ENCODE data around the gene TMEM53. TPM values are rescaled to one million over a fixed set of nuclear protein-coding genes. Genes with fewer than 3 reads are reported as not detected.

TMEM53 gene
- total RNA-seq (1 to 10 TPM; 1.1 to 2.8 (median 2.2) TPM), total RNA-seq (0.30 to 3.9 (median 1.3) reads per million in 29 experiments)
- 1.7 TPM for total RNA-seq (2013)

- DNase-seq (peak; percentile 87 to 97 (median 93)), ATAC-seq (replicated peaks in 1 of 4) (peak; percentile 91 to 94 (median 94))
- Histone ChIP-seq H3K36me3 (ENCODE audit: control insufficient read depth in 2 of 2, extremely low read depth in 1 of 2, insufficient read depth in 1 of 2, low read length in 1 of 2) (no peaks in the 10 kb centered on the region), H3K9me3 (no peaks in the 10 kb centered on the region), H3K4me3 (ENCODE audit: control insufficient read depth in 1 of 2, extremely low read depth in 1 of 2, low read length in 1 of 2) (peak within 1 kb of the TSS; percentile 82 to 85), H3K27me3 (replicated peaks in 1 of 2; ENCODE audit: control insufficient read depth in 2 of 2, extremely low read depth in 1 of 2, insufficient read depth in 2 of 2, low read length in 1 of 2) (no peaks in the 10 kb centered on the region), H3K27ac (ENCODE audit: low read length) (peak within 1 kb of the TSS; percentile 73), H3K4me1 (ENCODE audit: control insufficient read depth in 1 of 2, extremely low read depth in 1 of 2, insufficient read depth in 2 of 2, low read length in 2 of 2) (peaks cover 0 to 26% of the 10 kb centered on the region in 2 experiments)
- WGBS (ENCODE audit: insufficient coverage), result 0% methylated on average over 29 of the region's 56 CpGs
- Mint-ChIP-seq H3K27ac (peak within 1 kb of the TSS; percentile 76 to 89), H3K27me3 (no peaks in the 10 kb centered on the region), H3K36me3 (no peaks in the 10 kb centered on the region), H3K4me3 (peak within 1 kb of the TSS; percentile 85 to 90 (median 85)), H3K9me3 (no peaks in the 10 kb centered on the region), H3K4me1 (peaks cover 23 to 29% (median 26%) of the 10 kb centered on the region in 3 donors)
- ChIA-PET CTCF (interaction anchor here in 1 of 2 donors (0.6 to 2.3 kb wide), 9 partner anchors 22 to 1082 kb away, joined by 3 to 13 read pairs (median 4); partner anchors contain the start of gene KDM4A), POLR2A (interaction anchor here (0.5 to 1.0 kb wide), 5 partner anchors 47 to 1715 kb away, joined by 3 to 7 read pairs (median 4); no protein-coding TSS in a partner anchor)
Measured at GRCh38 chr1:44674113-44675000, at the start of gene TMEM53, which contains the start of gene ARMH1. TMEM53 (minus strand) TSS chr1:44674481; CDS start chr1:44674391, 90 bp downstream. ARMH1 (plus strand) TSS chr1:44674714; CDS start chr1:44689698, 14,984 bp downstream.

GRCh38 chr1:44723496-44724295 lies 49.4 kb upstream of the TMEM53 start:
- H3K27ac ChIP-seq (ENCODE audit: low read length), result peak overlapping the region; percentile 54
- H3K4me3 ChIP-seq (ENCODE audit: control insufficient read depth in 1 of 2, extremely low read depth in 1 of 2, low read length in 1 of 2), result peak overlapping the region; percentile 46 to 60
- H3K27me3 Mint-ChIP-seq, result no peaks in the 10 kb centered on the region
- H3K4me1 ChIP-seq (ENCODE audit: control insufficient read depth in 1 of 2, extremely low read depth in 1 of 2, insufficient read depth in 2 of 2, low read length in 2 of 2), result peaks cover 24 to 63% of the 10 kb centered on the region in 2 experiments
- H3K27me3 ChIP-seq (replicated peaks in 1 of 2; ENCODE audit: control insufficient read depth in 2 of 2, extremely low read depth in 1 of 2, insufficient read depth in 2 of 2, low read length in 1 of 2), result peaks cover 0 to 3% of the 10 kb centered on the region in 2 experiments
- ChIA-PET CTCF (interaction anchor here in 1 of 2 donors (0.6 kb wide), 1 partner anchor 8 kb away, joined by 4 read pairs; no protein-coding TSS in a partner anchor), POLR2A (interaction anchor here (0.6 to 1.8 kb wide), 2 partner anchors 85 to 265 kb away, joined by 3 to 8 read pairs; partner anchors contain the start of gene BTBD19 (in 1 of the 2))
- no peaks in the 10 kb centered on the region for H3K9me3 Mint-ChIP-seq
- peak overlapping the region; percentile 91 to 93 for H3K27ac Mint-ChIP-seq
- WGBS (ENCODE audit: insufficient coverage), result 46% methylated on average over 15 of the region's 28 CpGs
- H3K4me3 Mint-ChIP-seq, result peak overlapping the region; percentile 67 to 70 (median 69)
- ATAC-seq (replicated peaks in 1 of 4) (peak in 2 of 4 experiments; percentile 30 to 41), DNase-seq (peak in 5 of 35 experiments; percentile 21 to 49 (median 24))
- no peaks in the 10 kb centered on the region for H3K36me3 Mint-ChIP-seq
- H3K9me3 ChIP-seq, result no peaks in the 10 kb centered on the region
- H3K4me1 Mint-ChIP-seq, result peaks cover 56 to 67% (median 60%) of the 10 kb centered on the region in 3 donors
- no peaks in the 10 kb centered on the region for H3K36me3 ChIP-seq (ENCODE audit: control insufficient read depth in 2 of 2, extremely low read depth in 1 of 2, insufficient read depth in 1 of 2, low read length in 1 of 2)

GRCh38 chr1:44723064-44723463 lies 48.8 kb upstream of the TMEM53 start:
- H3K36me3 ChIP-seq (ENCODE audit: control insufficient read depth in 2 of 2, extremely low read depth in 1 of 2, insufficient read depth in 1 of 2, low read length in 1 of 2), result no peaks in the 10 kb centered on the region
- H3K27me3 ChIP-seq (replicated peaks in 1 of 2; ENCODE audit: control insufficient read depth in 2 of 2, extremely low read depth in 1 of 2, insufficient read depth in 2 of 2, low read length in 1 of 2), result peaks cover 0 to 3% of the 10 kb centered on the region in 2 experiments
- peak overlapping the region; percentile 54 for H3K27ac ChIP-seq (ENCODE audit: low read length)
- H3K27ac Mint-ChIP-seq, result peak overlapping the region; percentile 91 to 93
- CTCF ChIA-PET, result interaction anchor here in 1 of 2 donors (0.7 kb wide), 1 partner anchor 901 kb away, joined by 6 read pairs; the partner anchor contains the start of gene CCDC17
- no peaks in the 10 kb centered on the region for H3K9me3 Mint-ChIP-seq
- H3K4me1 Mint-ChIP-seq, result peaks cover 60 to 68% (median 65%) of the 10 kb centered on the region in 3 donors
- WGBS (ENCODE audit: insufficient coverage), result 11% methylated on average over 3 of the region's 9 CpGs
- peak overlapping the region; percentile 67 to 70 (median 69) for H3K4me3 Mint-ChIP-seq
- H3K4me1 ChIP-seq (ENCODE audit: control insufficient read depth in 1 of 2, extremely low read depth in 1 of 2, insufficient read depth in 2 of 2, low read length in 2 of 2), result peaks cover 24 to 69% of the 10 kb centered on the region in 2 experiments
- no peaks in the 10 kb centered on the region for H3K27me3 Mint-ChIP-seq
- peak in 1 of 4 experiments; percentile 14 for ATAC-seq (replicated peaks in 1 of 4)
- POLR2A ChIA-PET, result interaction anchor here (0.6 to 2.2 kb wide), 3 partner anchors 8 to 266 kb away, joined by 3 to 63 read pairs (median 8); partner anchors contain the start of genes BTBD19 (in 1 of the 2) and RNU5D-1 (in 1 of the 2)
- H3K36me3 Mint-ChIP-seq, result no peaks in the 10 kb centered on the region
- no peaks in the 10 kb centered on the region for H3K9me3 ChIP-seq
- peak overlapping the region; percentile 46 to 60 for H3K4me3 ChIP-seq (ENCODE audit: control insufficient read depth in 1 of 2, extremely low read depth in 1 of 2, low read length in 1 of 2)
- peak in 3 of 35 experiments; percentile 15 to 43 (median 16) for DNase-seq

- Histone ChIP-seq H3K4me3 (ENCODE audit: control insufficient read depth in 1 of 2, extremely low read depth in 1 of 2, low read length in 1 of 2) (peak overlapping the region in 1 of 2 donors; percentile 1), H3K4me1 (ENCODE audit: control insufficient read depth in 1 of 2, extremely low read depth in 1 of 2, insufficient read depth in 2 of 2, low read length in 2 of 2) (peaks cover 32 to 77% of the 10 kb centered on the region in 2 experiments), H3K36me3 (ENCODE audit: control insufficient read depth in 2 of 2, extremely low read depth in 1 of 2, insufficient read depth in 1 of 2, low read length in 1 of 2) (no peaks in the 10 kb centered on the region), H3K27ac (ENCODE audit: low read length) (peak overlapping the region; percentile 85), H3K9me3 (no peaks in the 10 kb centered on the region), H3K27me3 (replicated peaks in 1 of 2; ENCODE audit: control insufficient read depth in 2 of 2, extremely low read depth in 1 of 2, insufficient read depth in 2 of 2, low read length in 1 of 2) (peaks cover 0 to 3% of the 10 kb centered on the region in 2 experiments)
- Mint-ChIP-seq H3K36me3 (no peaks in the 10 kb centered on the region), H3K4me1 (peaks cover 68 to 74% (median 71%) of the 10 kb centered on the region in 3 donors), H3K27ac (peak overlapping the region; percentile 96 to 99), H3K9me3 (no peaks in the 10 kb centered on the region), H3K4me3 (peak overlapping the region; percentile 57 to 76 (median 69)), H3K27me3 (no peaks in the 10 kb centered on the region)
- CTCF ChIA-PET, result interaction anchor here (0.5 to 2.2 kb wide), 13 partner anchors 9 to 582 kb away, joined by 3 to 38 read pairs (median 3); partner anchors contain the start of genes PLK3 (in 1 of the 2), RNU5D-1 (in 1 of the 2) and RPS8 (in 1 of the 2)
- peak; percentile 78 to 89 (median 78) for ATAC-seq (replicated peaks in 1 of 4)
- DNase-seq, result peak in 33 of 35 experiments; percentile 29 to 86 (median 65)
- POLR2A ChIA-PET, result interaction anchor here (0.5 to 2.2 kb wide), 19 partner anchors 9 to 1371 kb away, joined by 3 to 63 read pairs (median 5); partner anchors contain the start of genes RNU5D-1 (in 2 of the 2), ARMH1 (in 1 of the 2), BTBD19 (in 1 of the 2) and MMACHC (in 1 of the 2)
- 16% methylated on average over 5 of the region's 14 CpGs for WGBS (ENCODE audit: insufficient coverage)
Measured at GRCh38 chr1:44721485-44722361, 47.4 kb upstream of the TMEM53 start.

- Histone ChIP-seq H3K27me3 (replicated peaks in 1 of 2; ENCODE audit: control insufficient read depth in 2 of 2, extremely low read depth in 1 of 2, insufficient read depth in 2 of 2, low read length in 1 of 2) (peaks cover 0 to 3% of the 10 kb centered on the region in 2 experiments), H3K9me3 (no peaks in the 10 kb centered on the region), H3K27ac (ENCODE audit: low read length) (no peak overlapping the region), H3K4me1 (ENCODE audit: control insufficient read depth in 1 of 2, extremely low read depth in 1 of 2, insufficient read depth in 2 of 2, low read length in 2 of 2) (peaks cover 33 to 82% of the 10 kb centered on the region in 2 experiments), H3K4me3 (ENCODE audit: control insufficient read depth in 1 of 2, extremely low read depth in 1 of 2, low read length in 1 of 2) (no peak overlapping the region), H3K36me3 (ENCODE audit: control insufficient read depth in 2 of 2, extremely low read depth in 1 of 2, insufficient read depth in 1 of 2, low read length in 1 of 2) (no peaks in the 10 kb centered on the region)
- DNase-seq, result no peak
- H3K36me3 Mint-ChIP-seq, result no peaks in the 10 kb centered on the region
- H3K9me3 Mint-ChIP-seq, result no peaks in the 10 kb centered on the region
- CTCF ChIA-PET, result interaction anchor here in 1 of 2 donors (0.7 to 2.2 kb wide), 2 partner anchors 10 to 13 kb away, joined by 4 to 38 read pairs; partner anchors contain the start of gene RNU5D-1
- no peak for ATAC-seq (replicated peaks in 1 of 4)
- WGBS (ENCODE audit: insufficient coverage), result 100% methylated on average over 3 of the region's 4 CpGs
- peak overlapping the region; percentile 7 to 57 (median 32) for H3K4me3 Mint-ChIP-seq
- peaks cover 80 to 86% (median 81%) of the 10 kb centered on the region in 3 donors for H3K4me1 Mint-ChIP-seq
- H3K27me3 Mint-ChIP-seq, result no peaks in the 10 kb centered on the region
- H3K27ac Mint-ChIP-seq, result peak overlapping the region; percentile 96 to 99
- POLR2A ChIA-PET, result interaction anchor here in 1 of 2 donors (0.6 kb wide), 1 partner anchor 11 kb away, joined by 3 read pairs; no protein-coding TSS in a partner anchor
Measured at GRCh38 chr1:44720281-44720680, 46.0 kb upstream of the TMEM53 start.

Measured in T-cell (primary cell).